Measurements from ENCODE around the gene CD79A.

GRCh38 chr19:41888926-41889325, 11.8 kb downstream of the CD79A start:
- TF ChIP-seq CTCF (IDR thresholded peaks at IDR 0.05) (no peak), POLR2AphosphoS5 (IDR thresholded peaks at IDR 0.05) (no peak), POLR2A (IDR thresholded peaks at IDR 0.05) (no peak), EP300 (IDR thresholded peaks at IDR 0.05) (no peak)
